Thyroid gland (tissue), 4 donors: ENCODE data around the gene VWA5B1. TPM values are rescaled to one million over a fixed set of nuclear protein-coding genes. Genes with fewer than 3 reads are reported as not detected.
A peak's percentile ranks its signal among the peaks of the same experiment; 100 is the strongest.

Source experiments
- DNase-seq, 2 donors: peaks; one replicate each; pipeline ENCODE4 v3.0.0-alpha.2; 2019
- H3K27ac ChIP-seq, 3 donors: fragments of 200-600 bp; sonication (generic); 1 replicate in 2 of 3; 2 replicates in 1 of 3; pipeline ENCODE4 v1.5.1; 2016 to 2019; ENCODE audit warnings: mild to moderate bottlenecking in 1 of 3, moderate library complexity in 1 of 3
- H3K27me3 ChIP-seq: fragments of 200-600 bp; sonication (generic); one replicate; pipeline ENCODE4 v1.5.1; 2019
- H3K36me3 ChIP-seq, 2 donors: fragments of 200-600 bp; sonication (generic); one replicate each; pipeline ENCODE4 v1.5.1; 2016 to 2019
- H3K4me1 ChIP-seq, 2 donors: fragments of 200-600 bp; sonication (generic); one replicate each; pipeline ENCODE4 v1.5.1; 2017 to 2019
- H3K4me3 ChIP-seq, 3 donors: fragments of 200-600 bp; sonication (generic); replicated peaks in 1 of 3; 1 replicate in 2 of 3; 2 replicates in 1 of 3; pipeline ENCODE4 v1.5.1; 2016; ENCODE audit warnings: mild to moderate bottlenecking in 1 of 3
- H3K9me3 ChIP-seq: fragments of 200-600 bp; sonication (generic); one replicate; pipeline ENCODE4 v1.5.1; 2017
- CTCF ChIP-seq, 6 experiments: fragments of 200-600 bp in 3 of 6; fragments of 450-650 bp in 3 of 6; sonication (generic) in 3 of 6; IDR thresholded peaks; one replicate each; pipeline ENCODE4 v1.5.1; 2016 to 2019; ENCODE audit warnings: antibody characterized with exemption in 6 of 6, mild to moderate bottlenecking in 2 of 6, inconsistent platforms in 1 of 6, moderate library complexity in 1 of 6
- POLR2A ChIP-seq, 2 donors: fragments of 450-650 bp; IDR thresholded peaks; one replicate each; pipeline ENCODE4 v1.6.1; 2017; ENCODE audit warnings: antibody characterized with exemption in 2 of 2, mild to moderate bottlenecking in 2 of 2, moderate library complexity in 1 of 2
- WGBS, 2 donors: methylation state at CpG; one replicate each; pipeline ENCODE4 v1.1.5; 2017; 5-methylcytosine and 5-hydroxymethylcytosine counted together
- intact Hi-C: fragments of 100-400 bp; cut with DNase I; formaldehyde crosslinking; loops from one replicate; pipeline ENCODE4 v1.15.1; 2023
- total RNA-seq, 4 donors: library from RNA; depleted of rRNA; stranded (reverse); fragments of >200 nt; gene quantifications; one replicate each; pipeline ENCODE4 v1.2.3, GENCODE V29; 2016

VWA5B1 gene
- total RNA-seq, 4 donors from 2014 or later = 0.45 TPM; not detected in 3

GRCh38 chr1:20355828-20356735 lies 65.4 kb downstream of the VWA5B1 start:
- no peak overlapping the region for H3K4me3 ChIP-seq
- TF ChIP-seq CTCF (IDR thresholded peaks at IDR 0.05) = no peak
- no peak for TF ChIP-seq POLR2A (IDR thresholded peaks at IDR 0.05)
- H3K27me3 ChIP-seq = no peaks in the 10 kb centered on the region
- no peak for DNase-seq
- 83 to 85% methylated on average over 6 to 7 of the region's 9 CpGs for WGBS, 2 donors
- no peak overlapping the region for H3K27ac ChIP-seq
- no peaks in the 10 kb centered on the region for H3K36me3 ChIP-seq
- no peaks in the 10 kb centered on the region for H3K9me3 ChIP-seq
- H3K4me1 ChIP-seq = peaks cover 0 to 15% of the 10 kb centered on the region in 2 donors
- intact Hi-C loops = no loop called here

GRCh38 chr1:20356850-20357459 lies 66.3 kb downstream of the VWA5B1 start:
- intact Hi-C loops = no loop called here
- WGBS, 2 donors = 80% methylated on average over 8 of the region's 8 CpGs
- H3K4me3 ChIP-seq = no peak overlapping the region
- no peaks in the 10 kb centered on the region for H3K9me3 ChIP-seq
- H3K27me3 ChIP-seq = no peaks in the 10 kb centered on the region
- TF ChIP-seq CTCF (IDR thresholded peaks at IDR 0.05) (no peak), POLR2A (IDR thresholded peaks at IDR 0.05) (no peak)
- no peaks in the 10 kb centered on the region for H3K36me3 ChIP-seq
- DNase-seq = no peak
- H3K27ac ChIP-seq = no peak overlapping the region
- peaks cover 0 to 15% of the 10 kb centered on the region in 2 donors for H3K4me1 ChIP-seq

- intact Hi-C loops = no loop called here
- WGBS, 2 donors = 90 to 100% methylated on average over 6 of the region's 8 CpGs
- no peaks in the 10 kb centered on the region for H3K36me3 ChIP-seq
- peaks cover 0 to 15% of the 10 kb centered on the region in 2 donors for H3K4me1 ChIP-seq
- TF ChIP-seq CTCF (IDR thresholded peaks at IDR 0.05) = no peak
- TF ChIP-seq POLR2A (IDR thresholded peaks at IDR 0.05) = no peak
- no peak overlapping the region for H3K27ac ChIP-seq
- H3K4me3 ChIP-seq = no peak overlapping the region
- no peak for DNase-seq
- H3K27me3 ChIP-seq = no peaks in the 10 kb centered on the region
- H3K9me3 ChIP-seq = no peaks in the 10 kb centered on the region
These were observed 67.1 kb downstream of the VWA5B1 start for GRCh38 chr1:20357796-20358195.

GRCh38 chr1:20358761-20359263 lies 68.1 kb downstream of the VWA5B1 start:
- Histone ChIP-seq H3K36me3 (no peaks in the 10 kb centered on the region), H3K4me1 (peaks cover 0 to 15% of the 10 kb centered on the region in 2 donors), H3K9me3 (no peaks in the 10 kb centered on the region), H3K27ac (no peak overlapping the region), H3K27me3 (no peaks in the 10 kb centered on the region), H3K4me3 (no peak overlapping the region)
- no peak for TF ChIP-seq CTCF (IDR thresholded peaks at IDR 0.05)
- no peak for TF ChIP-seq POLR2A (IDR thresholded peaks at IDR 0.05)
- DNase-seq = peak; percentile 79 to 81
- 13 to 16% methylated on average over 10 of the region's 12 CpGs for WGBS, 2 donors
- intact Hi-C loops = no loop called here
